Measurements from ENCODE around the gene C11orf91. TPM values are rescaled to one million over a fixed set of nuclear protein-coding genes. Genes with fewer than 3 reads are reported as not detected.

The C11orf91 gene
- total RNA-seq, 4 donors from 2014 or later: not detected

GRCh38 chr11:33692541-33692940 lies 8.1 kb downstream of the C11orf91 start:
- Histone ChIP-seq H3K27ac (peak overlapping the region; percentile 26 to 86 (median 76)), H3K4me3 (no peak overlapping the region), H3K4me1 (peaks cover 0 to 61% (median 17%) of the 10 kb centered on the region in 3 donors), H3K27me3 (no peaks in the 10 kb centered on the region), H3K9me3 (no peaks in the 10 kb centered on the region), H3K36me3 (no peaks in the 10 kb centered on the region)
- no peak for TF ChIP-seq POLR2A (IDR thresholded peaks at IDR 0.05)
- no peak for TF ChIP-seq CTCF (IDR thresholded peaks at IDR 0.05)
- no peak for TF ChIP-seq POLR2AphosphoS5 (IDR thresholded peaks at IDR 0.05)
- no peak for TF ChIP-seq EP300 (IDR thresholded peaks at IDR 0.05)
- ATAC-seq: no peak
- WGBS, 2 donors (ENCODE audit: low coverage in 1 of 2): 49 to 66% methylated on average over 4 to 5 of the region's 5 CpGs

- peaks cover 0 to 61% (median 17%) of the 10 kb centered on the region in 3 donors for H3K4me1 ChIP-seq
- H3K27ac ChIP-seq: peak overlapping the region; percentile 64 to 86 (median 76)
- no peaks in the 10 kb centered on the region for H3K27me3 ChIP-seq
- WGBS, 2 donors (ENCODE audit: low coverage in 1 of 2): 0 to 10% methylated on average over 3 to 9 of the region's 9 CpGs
- peak; percentile 69 for ATAC-seq
- H3K36me3 ChIP-seq: no peaks in the 10 kb centered on the region
- H3K4me3 ChIP-seq: peak overlapping the region in 1 of 2 donors; percentile 11
- H3K9me3 ChIP-seq: no peaks in the 10 kb centered on the region
- TF ChIP-seq POLR2A (IDR thresholded peaks at IDR 0.05) (no peak), POLR2AphosphoS5 (IDR thresholded peaks at IDR 0.05) (peak; percentile 64)
Measured at GRCh38 chr11:33692013-33692504, 8.6 kb downstream of the C11orf91 start.

- Histone ChIP-seq H3K27ac (peak overlapping the region; percentile 64 to 86 (median 76)), H3K4me1 (peaks cover 0 to 61% (median 17%) of the 10 kb centered on the region in 3 donors), H3K36me3 (no peaks in the 10 kb centered on the region), H3K4me3 (no peak overlapping the region), H3K27me3 (no peaks in the 10 kb centered on the region), H3K9me3 (no peaks in the 10 kb centered on the region)
- no peak for ATAC-seq
- 60 to 63% methylated on average over 1 to 5 of the region's 6 CpGs for WGBS, 2 donors (ENCODE audit: low coverage in 1 of 2)
- TF ChIP-seq CTCF (IDR thresholded peaks at IDR 0.05): no peak
- TF ChIP-seq POLR2A (IDR thresholded peaks at IDR 0.05): no peak
- no peak for TF ChIP-seq POLR2AphosphoS5 (IDR thresholded peaks at IDR 0.05)
- no peak for TF ChIP-seq EP300 (IDR thresholded peaks at IDR 0.05)
Measured at GRCh38 chr11:33691066-33691864, 9.4 kb downstream of the C11orf91 start.

- H3K36me3 ChIP-seq: no peaks in the 10 kb centered on the region
- 23 to 52% methylated on average over 5 to 6 of the region's 8 CpGs for WGBS, 2 donors (ENCODE audit: low coverage in 1 of 2)
- TF ChIP-seq CTCF (IDR thresholded peaks at IDR 0.05) (no peak), POLR2AphosphoS5 (IDR thresholded peaks at IDR 0.05) (peak; percentile 74)
Measured at GRCh38 chr11:33690290-33691065, 10.1 kb downstream of the C11orf91 start.

GRCh38 chr11:33689501-33689900 lies 11.1 kb downstream of the C11orf91 start:
- TF ChIP-seq POLR2A (IDR thresholded peaks at IDR 0.05) (no peak), POLR2AphosphoS5 (IDR thresholded peaks at IDR 0.05) (no peak), EP300 (IDR thresholded peaks at IDR 0.05) (no peak), CTCF (IDR thresholded peaks at IDR 0.05) (no peak)
- Histone ChIP-seq H3K27ac (peak overlapping the region in 3 of 4 donors; percentile 73 to 86 (median 79)), H3K9me3 (no peaks in the 10 kb centered on the region), H3K4me1 (peaks cover 0 to 49% (median 17%) of the 10 kb centered on the region in 3 donors), H3K36me3 (no peaks in the 10 kb centered on the region), H3K4me3 (no peak overlapping the region), H3K27me3 (no peaks in the 10 kb centered on the region)
- ATAC-seq: no peak
- 90 to 94% methylated on average over 5 to 6 of the region's 8 CpGs for WGBS, 2 donors (ENCODE audit: low coverage in 1 of 2)

More at GRCh38 chr11:33690290-33691065, 10.1 kb downstream of the C11orf91 start:
- Histone ChIP-seq H3K4me3 (no peak overlapping the region), H3K9me3 (no peaks in the 10 kb centered on the region), H3K27ac (peak overlapping the region; percentile 24 to 86 (median 76)), H3K27me3 (no peaks in the 10 kb centered on the region), H3K4me1 (peaks cover 0 to 59% (median 17%) of the 10 kb centered on the region in 3 donors)
- ATAC-seq: peak; percentile 86
